GM23248 (cell line): ENCODE measurements around the gene BLACAT1. TPM values are rescaled to one million over a fixed set of nuclear protein-coding genes. Genes with fewer than 3 reads are reported as not detected.
"Not testable (repeated sequence)": the region's sequence is repeated elsewhere in the genome, so short reads cannot be mapped to it uniquely, and the experiment has no call there.

ENCODE experiments used
- DNase-seq: peaks from one replicate; pipeline ENCODE4 v3.0.0-alpha.2; 2015
- H2AFZ ChIP-seq: fragments of 200-600 bp; sonication (generic); 2 replicates; pipeline ENCODE4 v1.6.1; 2016; ENCODE audit warnings: antibody characterized with exemption
- H3F3A ChIP-seq: fragments of 200-600 bp; sonication (generic); 2 replicates; pipeline ENCODE4 v1.6.1; 2016; ENCODE audit warnings: mild to moderate bottlenecking, antibody characterized with exemption, mixed run types; ENCODE audit not compliant: insufficient read depth
- H3K27ac ChIP-seq: fragments of 200-600 bp; sonication (generic); 2 replicates; pipeline ENCODE4 v1.5.1; 2016; ENCODE audit warnings: mild to moderate bottlenecking
- H3K27me3 ChIP-seq: fragments of 200-600 bp; sonication (generic); replicated peaks from 2 replicates; pipeline ENCODE4 v1.6.1; 2016; ENCODE audit warnings: mild to moderate bottlenecking; ENCODE audit not compliant: insufficient read depth
- H3K36me3 ChIP-seq: fragments of 200-600 bp; sonication (generic); 2 replicates; pipeline ENCODE4 v1.6.1; 2016; ENCODE audit warnings: low read depth, mild to moderate bottlenecking
- H3K4me1 ChIP-seq: fragments of 200-600 bp; sonication (generic); 2 replicates; pipeline ENCODE4 v1.6.1; 2016; ENCODE audit warnings: mild to moderate bottlenecking; ENCODE audit not compliant: insufficient read depth
- H3K4me2 ChIP-seq: fragments of 200-600 bp; sonication (generic); one replicate; pipeline ENCODE4 v1.6.1; 2016; ENCODE audit warnings: mild to moderate bottlenecking; ENCODE audit not compliant: unreplicated experiment
- H3K4me3 ChIP-seq: fragments of 200-600 bp; sonication (generic); 2 replicates; pipeline ENCODE4 v1.5.1; 2016; ENCODE audit warnings: mild to moderate bottlenecking
- H3K79me2 ChIP-seq: fragments of 200-600 bp; sonication (generic); 2 replicates; pipeline ENCODE4 v1.6.1; 2016; ENCODE audit warnings: mild to moderate bottlenecking; ENCODE audit not compliant: insufficient read depth
- H3K9ac ChIP-seq: fragments of 200-600 bp; sonication (generic); 2 replicates; pipeline ENCODE4 v1.6.1; 2016; ENCODE audit warnings: mild to moderate bottlenecking
- H3K9me2 ChIP-seq: fragments of 200-600 bp; sonication (generic); 2 replicates; pipeline ENCODE4 v1.6.1; 2016; ENCODE audit warnings: mixed run types, mild to moderate bottlenecking, moderate library complexity; ENCODE audit not compliant: insufficient read depth
- H3K9me3 ChIP-seq: fragments of 200-600 bp; sonication (generic); one replicate; pipeline ENCODE4 v1.6.1; 2017; ENCODE audit warnings: low read depth
- H4K20me1 ChIP-seq: fragments of 200-600 bp; sonication (generic); 2 replicates; pipeline ENCODE4 v1.6.0; 2016; ENCODE audit not compliant: insufficient read depth
- EZH2 ChIP-seq: fragments of 200-600 bp; sonication (generic); IDR thresholded peaks from 2 replicates; pipeline ENCODE4 v1.6.1; 2018; ENCODE audit warnings: antibody characterized with exemption, mild to moderate bottlenecking; ENCODE audit not compliant: insufficient read depth, poor library complexity, severe bottlenecking
- EZH2phosphoT487 ChIP-seq: fragments of 200-600 bp; sonication (generic); IDR thresholded peaks from 2 replicates; pipeline ENCODE4 v1.6.1; 2018; ENCODE audit warnings: antibody characterized with exemption, moderate library complexity, mild to moderate bottlenecking, low read depth; ENCODE audit not compliant: insufficient read depth
- WGBS, 2 experiments: methylation state at CpG; one replicate each; pipeline ENCODE4 v1.1.6; 2015 to 2017; ENCODE audit warnings: low lambda C conversion rate in 2 of 2, low coverage in 1 of 2; ENCODE audit errors: missing lambda C conversion rate in 2 of 2; 5-methylcytosine and 5-hydroxymethylcytosine counted together
- in situ Hi-C: fragments of 300-500 bp; cut with MboI; formaldehyde crosslinking; loops from 2 replicates; pipeline ENCODE4 v1.15.0; 2020
- polyA plus RNA-seq: library from polyadenylated mRNA; unstranded; fragments of >200 nt; fragmentation: Nextera tagmentation; extraction: Ambion mirVana; gene quantifications from 2 replicates; pipeline ENCODE4 v1.2.1, GENCODE V29; 2016
- total RNA-seq: library from RNA; depleted of rRNA; stranded (reverse); fragments of >200 nt; shearing (Covaris generic); gene quantifications from 2 replicates; pipeline ENCODE4 v1.2.3, GENCODE V29; 2014

The BLACAT1 gene
- total and polyA plus RNA-seq, 2 experiments from 2014 or later: not detected

- Histone ChIP-seq H3K4me3 (no peak overlapping the region), H3K36me3 (no peaks in the 10 kb centered on the region), H3K9ac (no peak overlapping the region), H2AFZ (no peak overlapping the region), H3K4me2 (no peak overlapping the region), H3K27ac (no peak overlapping the region), H4K20me1 (no peaks in the 10 kb centered on the region), H3K9me2 (no peaks in the 10 kb centered on the region), H3K27me3 (peaks cover 50% of the 10 kb centered on the region), H3K9me3 (no peaks in the 10 kb centered on the region), H3K4me1 (no peaks in the 10 kb centered on the region), H3K79me2 (no peaks in the 10 kb centered on the region), H3F3A (no peaks in the 10 kb centered on the region)
- DNase-seq: peak; percentile 57
- no peak for TF ChIP-seq EZH2phosphoT487
- no peak for TF ChIP-seq EZH2
- in situ Hi-C loops: loop anchor here (10.0 kb wide), 1 partner anchor 127 kb away; the partner anchor contains the start of gene KLHDC8A
- WGBS, 2 experiments: 24 to 28% methylated on average over 15 of the region's 15 CpGs
Measured at GRCh38 chr1:205481629-205482151, 25.8 kb upstream of the BLACAT1 start.

- Histone ChIP-seq H3K27me3 (peaks cover 55% of the 10 kb centered on the region), H3K27ac (no peak overlapping the region), H3K4me2 (no peak overlapping the region), H3K9me2 (no peaks in the 10 kb centered on the region), H3K9ac (no peak overlapping the region), H2AFZ (no peak overlapping the region), H3K79me2 (no peaks in the 10 kb centered on the region), H3K4me1 (no peaks in the 10 kb centered on the region), H3K36me3 (no peaks in the 10 kb centered on the region), H3K9me3 (no peaks in the 10 kb centered on the region), H3K4me3 (no peak overlapping the region), H4K20me1 (no peaks in the 10 kb centered on the region), H3F3A (no peaks in the 10 kb centered on the region)
- 11 to 14% methylated on average over 11 of the region's 11 CpGs for WGBS, 2 experiments
- no peak for DNase-seq
- in situ Hi-C loops: loop anchor here (10.0 kb wide), 1 partner anchor 126 kb away; the partner anchor contains the start of gene KLHDC8A
- no peak for TF ChIP-seq EZH2phosphoT487
- no peak for TF ChIP-seq EZH2
Measured at GRCh38 chr1:205481218-205481617, 25.4 kb upstream of the BLACAT1 start.

- Histone ChIP-seq H3K9me3 (no peaks in the 10 kb centered on the region), H3F3A (no peaks in the 10 kb centered on the region), H3K79me2 (no peaks in the 10 kb centered on the region), H2AFZ (no peak overlapping the region), H3K9ac (no peak overlapping the region), H3K4me3 (no peak overlapping the region), H3K9me2 (no peaks in the 10 kb centered on the region), H3K4me1 (no peaks in the 10 kb centered on the region), H3K27ac (no peak overlapping the region), H4K20me1 (no peaks in the 10 kb centered on the region), H3K36me3 (no peaks in the 10 kb centered on the region), H3K4me2 (no peak overlapping the region), H3K27me3 (peaks cover 60% of the 10 kb centered on the region)
- TF ChIP-seq EZH2phosphoT487: no peak
- TF ChIP-seq EZH2: no peak
- WGBS, 2 experiments: 43 to 44% methylated on average over 17 of the region's 17 CpGs
- no peak for DNase-seq
- in situ Hi-C loops: loop anchor here (10.0 kb wide), 1 partner anchor 126 kb away; the partner anchor contains the start of gene KLHDC8A
Measured at GRCh38 chr1:205480349-205480985, 24.6 kb upstream of the BLACAT1 start.

GRCh38 chr1:205478985-205479384 is 23.1 kb upstream of the BLACAT1 start:
- H3F3A ChIP-seq, H2AFZ ChIP-seq, H3K9me3 ChIP-seq, H3K79me2 ChIP-seq, H4K20me1 ChIP-seq, H3K4me1 ChIP-seq, H3K9me2 ChIP-seq, H3K4me3 ChIP-seq, H3K36me3 ChIP-seq, H3K9ac ChIP-seq, DNase-seq, in situ Hi-C loops, H3K27ac ChIP-seq, H3K4me2 ChIP-seq: not testable (repeated sequence)
- WGBS, 2 experiments: 20 to 22% methylated on average over 2 of the region's 2 CpGs
- H3K27me3 ChIP-seq: peaks cover 64% of the 10 kb centered on the region
